GM18519 (cell line): ENCODE measurements around the gene EPHB1.
A peak's percentile ranks its signal among the peaks of the same experiment; 100 is the strongest.
"Not testable (repeated sequence)": the region's sequence is repeated elsewhere in the genome, so short reads cannot be mapped to it uniquely, and the experiment has no call there.

Experiments used
- ATAC-seq: cut with Tn5 transposase; IDR thresholded peaks from one replicate; pipeline ENCODE4 v1.9.1; 2021; ENCODE audit warnings: mild to moderate bottlenecking, moderate library complexity; ENCODE audit not compliant: unreplicated experiment, low FRiP score

Gene EPHB1

GRCh38 chr3:134933997-134934396 lies 138.9 kb downstream of the EPHB1 start:
- ATAC-seq = no peak

DNA sequence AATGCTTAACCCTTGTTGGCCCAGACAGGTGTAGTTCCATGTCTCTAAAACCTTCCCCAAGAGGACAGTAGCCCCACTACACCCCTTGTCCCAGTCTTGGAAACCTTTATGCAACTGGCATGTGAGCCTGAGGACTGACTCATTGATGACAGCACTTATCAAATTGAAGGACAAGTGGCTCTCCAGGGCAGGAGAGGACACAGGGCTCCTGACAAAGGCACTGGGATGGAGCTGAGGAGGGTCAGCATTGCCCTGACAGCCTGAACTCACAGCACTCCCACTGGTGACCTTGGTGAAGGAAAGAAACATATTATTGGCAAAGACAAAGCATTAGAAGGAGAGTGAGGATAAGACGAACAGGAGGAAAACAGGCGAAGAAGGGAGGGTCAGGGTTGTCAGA lies 139.9 kb downstream of the EPHB1 start:
- ATAC-seq = no peak

DNA sequence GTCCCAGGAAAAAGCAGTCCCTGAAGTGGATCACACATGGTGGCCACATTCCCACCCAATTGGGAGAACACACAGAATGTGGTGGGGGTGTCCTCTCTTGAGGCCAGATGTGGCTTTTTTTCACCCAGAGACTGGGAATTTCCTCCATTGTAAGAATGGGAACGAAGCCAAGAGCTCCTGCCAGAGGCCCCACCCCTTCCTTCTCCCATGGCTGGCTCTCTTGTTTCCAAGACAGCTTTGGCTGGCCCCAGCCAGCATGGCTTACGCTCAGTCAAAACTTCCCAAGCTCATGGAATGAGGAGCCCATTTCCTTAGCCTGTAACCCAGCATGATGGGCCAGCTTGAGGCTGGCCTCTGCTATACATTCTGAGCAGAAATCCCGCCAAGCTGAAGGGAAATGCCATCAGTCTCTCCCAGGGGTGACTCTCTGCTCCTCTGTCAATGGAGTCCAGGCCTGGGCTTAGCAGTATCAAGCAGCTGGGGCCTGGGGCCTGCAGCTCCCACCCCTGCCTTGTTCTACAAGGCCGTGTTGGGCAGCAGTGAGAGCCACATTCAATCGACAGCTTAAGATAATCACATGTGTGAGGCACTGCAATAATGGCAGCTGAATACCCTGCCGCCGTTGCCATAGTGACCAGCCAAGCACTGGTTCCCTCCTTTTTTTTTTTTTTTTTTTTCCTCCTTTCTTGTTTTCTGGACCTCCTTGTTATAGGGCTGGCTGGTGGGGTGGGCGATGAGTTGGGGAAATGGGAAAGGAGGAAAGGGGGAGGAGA lies 142.4 kb downstream of the EPHB1 start:
- ATAC-seq = no peak

GRCh38 chr3:134938029-134938525 lies 143.0 kb downstream of the EPHB1 start:
- no peak for ATAC-seq

GRCh38 chr3:134939978-134940377 lies 144.9 kb downstream of the EPHB1 start:
- no peak for ATAC-seq

GRCh38 chr3:134941820-134942219 lies 146.8 kb downstream of the EPHB1 start:
- no peak for ATAC-seq

DNA sequence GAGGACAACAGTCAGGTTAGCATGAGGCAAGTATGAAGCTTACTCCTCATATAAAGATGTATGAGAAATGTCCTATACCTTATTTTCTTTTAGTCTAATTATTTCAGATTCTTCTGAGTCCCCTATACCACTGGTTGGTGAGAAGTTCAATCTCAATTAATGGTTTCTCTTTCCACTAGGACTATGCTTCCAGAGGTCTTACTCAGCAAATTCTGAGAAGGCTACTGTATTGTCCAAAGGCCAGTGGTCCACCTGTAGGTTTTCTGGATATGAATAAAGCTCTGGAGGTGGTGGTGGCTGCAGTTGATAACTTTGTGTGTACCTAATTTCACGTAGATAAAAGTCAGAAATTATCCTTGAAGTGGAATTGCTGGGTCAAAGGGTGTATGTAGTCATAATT lies 149.4 kb downstream of the EPHB1 start:
- ATAC-seq = no peak

DNA sequence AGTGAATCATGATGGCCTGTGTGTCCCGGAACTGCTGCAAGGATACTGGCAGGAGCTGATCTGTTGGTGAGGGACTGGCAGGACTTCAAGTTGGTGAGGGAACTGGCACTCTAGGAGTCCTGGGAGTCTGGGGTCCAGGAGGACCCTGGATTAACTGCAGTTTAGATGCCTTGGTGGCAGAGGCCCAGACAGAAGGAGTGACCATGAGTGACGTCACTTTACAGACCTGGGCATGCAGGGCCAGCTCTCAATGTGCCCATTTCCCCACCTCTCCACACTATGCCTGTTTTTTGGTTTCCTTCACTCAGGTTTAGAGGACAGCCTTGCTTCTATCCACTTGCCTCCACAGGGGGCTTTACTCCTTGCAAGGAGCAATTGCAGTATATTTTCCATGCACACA lies 154.1 kb downstream of the EPHB1 start:
- ATAC-seq = no peak

GRCh38 chr3:134952371-134952770 lies 157.3 kb downstream of the EPHB1 start:
- ATAC-seq = no peak

GRCh38 chr3:134955874-134956273 lies 160.8 kb downstream of the EPHB1 start:
- ATAC-seq = peak; percentile 6

DNA sequence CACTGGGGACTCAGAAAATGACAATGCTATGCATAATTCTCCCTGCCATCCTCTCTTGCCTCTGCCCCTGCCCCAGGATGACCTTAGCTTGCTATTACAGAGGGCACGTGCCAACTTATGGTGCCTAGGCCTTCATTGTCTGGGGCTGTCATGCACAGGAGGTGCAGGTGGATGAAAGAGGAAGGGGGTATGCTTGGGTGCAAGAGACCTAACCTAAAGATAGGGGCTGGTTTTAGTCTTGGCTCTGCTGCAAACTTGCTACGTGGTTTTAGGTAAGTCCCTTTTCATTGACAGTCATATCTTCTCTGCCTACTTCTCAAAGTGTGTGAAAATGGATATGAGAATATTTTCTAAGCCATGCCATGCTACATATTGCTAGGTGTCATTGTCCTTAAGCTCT lies 161.3 kb downstream of the EPHB1 start:
- peak; percentile 72 for ATAC-seq

- no peak for ATAC-seq
These were observed 161.8 kb downstream of the EPHB1 start for GRCh38 chr3:134956844-134957243.

- no peak for ATAC-seq
These were observed 164.5 kb downstream of the EPHB1 start for GRCh38 chr3:134959516-134959915.

DNA sequence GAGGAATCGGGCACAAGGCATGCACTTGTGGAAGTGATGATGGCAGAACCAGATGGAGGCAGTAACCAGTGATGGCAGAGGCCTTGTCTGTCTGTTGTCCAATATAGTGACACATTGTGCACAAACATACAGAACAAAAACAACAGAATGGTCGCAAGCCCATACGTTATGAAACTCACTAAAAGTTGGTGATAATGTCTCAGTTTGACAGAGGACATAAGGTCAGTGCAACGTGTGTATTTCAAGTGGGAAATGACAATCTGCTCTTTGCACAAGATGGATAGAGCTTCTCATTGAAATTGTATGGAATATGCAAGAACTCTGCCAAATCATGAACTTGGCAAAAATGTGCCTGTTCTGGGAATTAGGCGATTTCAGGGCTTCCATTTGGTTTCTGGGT lies 169.2 kb downstream of the EPHB1 start:
- no peak for ATAC-seq

DNA sequence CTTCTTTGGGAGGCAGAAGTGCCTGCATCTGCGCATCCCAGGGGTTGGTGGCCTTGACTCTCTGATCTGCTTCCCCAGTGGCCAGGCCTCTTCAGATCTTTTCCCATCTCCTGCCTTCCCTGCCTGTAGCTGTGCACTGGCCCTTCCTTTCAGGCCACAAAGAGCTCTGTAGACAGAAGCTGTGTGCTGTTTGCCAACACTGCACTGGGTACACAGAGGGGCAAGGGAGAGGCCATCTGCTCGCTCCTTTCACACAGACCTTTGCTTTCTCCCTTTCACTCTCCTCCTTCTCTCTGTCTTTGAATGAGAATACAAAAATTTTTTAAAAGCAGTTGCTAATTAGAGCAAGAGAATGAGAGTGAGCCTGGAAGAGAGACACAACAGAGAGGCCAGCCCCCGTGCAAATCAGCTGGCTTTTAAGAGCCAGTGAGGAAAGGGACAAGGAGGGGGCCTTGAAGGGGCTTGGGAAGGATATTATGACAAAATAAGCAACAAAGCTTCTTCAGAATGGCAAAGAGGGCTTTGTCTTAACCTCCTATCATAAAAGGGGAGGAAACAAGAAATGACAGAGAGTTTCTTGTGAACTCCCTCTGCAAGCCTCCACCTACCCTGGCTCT lies 170.9 kb downstream of the EPHB1 start:
- ATAC-seq = no peak

- ATAC-seq = no peak
These were observed 175.8 kb downstream of the EPHB1 start for GRCh38 chr3:134970895-134971294.

- no peak for ATAC-seq
These were observed 176.2 kb downstream of the EPHB1 start for GRCh38 chr3:134971306-134971705.

DNA sequence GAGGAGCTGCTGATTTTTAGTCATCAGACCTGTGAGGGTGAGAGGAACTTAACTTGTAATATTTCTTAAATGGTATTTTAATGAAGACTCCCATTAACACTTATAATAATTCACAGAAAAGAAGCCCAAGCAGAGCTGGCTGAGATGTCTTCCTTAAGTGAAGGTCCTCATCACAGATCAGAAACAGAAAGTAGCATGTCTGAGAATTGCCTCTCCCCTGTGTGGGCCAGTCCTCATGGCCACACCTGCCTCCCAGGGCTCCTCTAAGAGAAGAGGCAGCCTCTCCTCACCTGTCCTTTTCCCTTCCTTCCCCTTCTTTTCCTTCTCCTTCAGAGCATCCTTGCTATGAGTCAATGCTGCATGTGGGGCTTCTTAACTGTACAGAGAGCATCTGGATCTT lies 176.8 kb downstream of the EPHB1 start:
- ATAC-seq = not testable (repeated sequence)

DNA sequence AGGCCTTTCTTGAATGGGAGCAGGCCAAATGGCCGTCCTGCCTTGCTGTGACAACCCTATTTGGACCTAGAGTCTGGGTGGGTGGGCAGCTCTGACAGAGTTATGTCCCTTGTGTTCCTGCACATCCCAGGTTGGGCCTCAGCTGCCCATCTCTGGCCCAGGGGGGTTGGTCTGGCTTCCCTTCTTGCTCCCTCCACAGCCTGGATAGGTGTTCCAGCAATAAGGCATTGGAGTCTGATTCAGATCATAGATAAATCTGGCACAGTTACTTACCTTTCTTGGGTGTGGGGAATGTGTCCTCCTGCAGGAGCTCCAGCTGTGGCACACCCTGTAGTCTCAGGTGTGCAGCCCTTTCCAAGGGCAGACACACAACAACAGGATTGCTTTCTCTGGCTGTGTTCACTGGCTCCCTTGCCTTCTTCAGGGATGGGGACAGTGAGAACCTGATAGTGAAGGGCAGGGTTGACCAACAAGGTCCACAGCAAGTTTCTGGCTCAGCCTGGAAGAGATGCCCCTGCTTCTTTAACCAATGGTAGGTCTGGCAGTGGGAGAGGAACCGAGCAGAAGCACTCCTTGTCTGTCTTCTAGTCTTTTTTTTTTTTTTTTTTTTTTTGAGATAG lies 177.9 kb downstream of the EPHB1 start:
- no peak for ATAC-seq

- no peak for ATAC-seq
These were observed 179.6 kb downstream of the EPHB1 start for GRCh38 chr3:134974624-134975023.

- no peak for ATAC-seq
These were observed 181.9 kb downstream of the EPHB1 start for GRCh38 chr3:134976948-134977347.

- no peak for ATAC-seq
These were observed 183.6 kb downstream of the EPHB1 start for GRCh38 chr3:134978658-134979057.
